ENCODE results near the gene GPR146.
"Not testable (repeated sequence)": the region's sequence is repeated elsewhere in the genome, so short reads cannot be mapped to it uniquely, and the experiment has no call there.

- not testable (repeated sequence) for TF ChIP-seq POLR2A (IDR thresholded peaks at IDR 0.05); EP300 (IDR thresholded peaks at IDR 0.05; ENCODE audit: low read depth)
These were observed 29.7 kb downstream of the GPR146 start for GRCh38 chr7:1074018-1074417.

Measured in transverse colon (tissue), 1 donor.